ENCODE results near the gene HNMT. TPM values are rescaled to one million over a fixed set of nuclear protein-coding genes. Genes with fewer than 3 reads are reported as not detected.

HNMT gene
- total and polyA plus RNA-seq, 2 of the 13 experiments (the other 11 are each of a cell fraction or from before 2014, with no cell fraction given): 279 to 309 TPM

DNA sequence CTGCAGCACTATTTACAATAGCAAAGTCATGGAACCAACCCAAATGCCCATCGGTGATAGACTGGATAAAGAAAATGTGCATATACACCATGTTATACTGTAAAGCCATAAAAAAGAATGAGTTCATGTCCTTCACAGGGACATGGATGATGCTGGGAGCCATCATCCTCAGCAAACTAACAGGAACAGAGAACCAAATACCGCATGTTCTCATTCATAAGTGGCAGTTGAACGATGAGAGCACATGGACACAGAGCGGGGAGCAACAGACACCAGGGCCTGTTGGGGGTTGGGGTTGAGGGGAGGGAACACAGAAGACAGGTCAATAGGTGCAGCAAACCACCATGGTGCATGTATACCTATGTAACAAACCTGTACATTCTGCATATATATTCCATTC is 33.5 kb downstream of the HNMT start:
- Histone ChIP-seq H3K9ac (ENCODE audit: insufficient read depth, low read depth, low read length) (no peak overlapping the region), H3K79me2 (ENCODE audit: insufficient read depth, low read length) (peaks cover 6% of the 10 kb centered on the region), H3K4me1 (ENCODE audit: insufficient read depth, low read length) (no peaks in the 10 kb centered on the region), H2AFZ (ENCODE audit: low read length) (no peak overlapping the region), H3K4me2 (ENCODE audit: low read depth, low read length) (no peak overlapping the region), H3K36me3 (replicated peaks in 1 of 2; ENCODE audit: control insufficient read depth in 1 of 2, insufficient read depth in 2 of 2, low read length in 2 of 2) (peaks cover 14 to 42% of the 10 kb centered on the region in 2 experiments), H3K27ac (ENCODE audit: extremely low read length, insufficient read depth, low read length) (no peak overlapping the region), H4K20me1 (ENCODE audit: insufficient read depth, low read length) (0 out of 2 replicates have a peak, but pooled peaks cover 6% of the 10 kb centered on the region), H3K27me3 (ENCODE audit: control insufficient read depth in 1 of 2, insufficient read depth in 2 of 2, low read length in 2 of 2) (no peaks in the 10 kb centered on the region), H3K9me3 (ENCODE audit: low read length) (peaks cover 35% of the 10 kb centered on the region), H3K4me3 (replicated peaks in 1 of 3; ENCODE audit: insufficient read depth in 1 of 3, low read depth in 2 of 3, low read length in 3 of 3) (no peak overlapping the region)
- in situ Hi-C loops (cut with HindIII; ENCODE audit: extremely low pct_ligation_motif_present, low pct_unique_long_range_greater_than_20kb): no loop called here
- BruUV-seq (replicated peaks): no TSS peak
- FAIRE-seq (no peak), ATAC-seq (peak; percentile 62), DNase-seq (ENCODE audit: low spot score) (no peak)
- ChIA-PET POLR2A (interaction anchor here (1.2 kb wide), 1 partner anchor 19 kb away, joined by 3 read pairs; no protein-coding TSS in a partner anchor), CTCF (ENCODE audit: low intra/inter-chr PET ratio, low total read pairs) (no interaction called here)
- intact Hi-C loops (cut with micrococcal nuclease; ENCODE audit: unreplicated experiment): no loop called here
- WGBS (ENCODE audit: low lambda C conversion rate): 97% methylated on average over 4 of the region's 4 CpGs
- TF ChIP-seq, protein P1, sequence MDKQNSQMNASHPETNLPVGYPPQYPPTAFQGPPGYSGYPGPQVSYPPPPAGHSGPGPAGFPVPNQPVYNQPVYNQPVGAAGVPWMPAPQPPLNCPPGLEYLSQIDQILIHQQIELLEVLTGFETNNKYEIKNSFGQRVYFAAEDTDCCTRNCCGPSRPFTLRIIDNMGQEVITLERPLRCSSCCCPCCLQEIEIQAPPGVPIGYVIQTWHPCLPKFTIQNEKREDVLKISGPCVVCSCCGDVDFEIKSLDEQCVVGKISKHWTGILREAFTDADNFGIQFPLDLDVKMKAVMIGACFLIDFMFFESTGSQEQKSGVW (CRISPR knock-in tag; IDR thresholded peaks at IDR 0.05; ENCODE audit: borderline replicate concordance): no peak
- TF ChIP-seq GTF2F1 (IDR thresholded peaks at IDR 0.05; ENCODE audit: low read length): peak; percentile 66; the same call in 1 of the 2 replicates
- TF ChIP-seq, protein P2, sequence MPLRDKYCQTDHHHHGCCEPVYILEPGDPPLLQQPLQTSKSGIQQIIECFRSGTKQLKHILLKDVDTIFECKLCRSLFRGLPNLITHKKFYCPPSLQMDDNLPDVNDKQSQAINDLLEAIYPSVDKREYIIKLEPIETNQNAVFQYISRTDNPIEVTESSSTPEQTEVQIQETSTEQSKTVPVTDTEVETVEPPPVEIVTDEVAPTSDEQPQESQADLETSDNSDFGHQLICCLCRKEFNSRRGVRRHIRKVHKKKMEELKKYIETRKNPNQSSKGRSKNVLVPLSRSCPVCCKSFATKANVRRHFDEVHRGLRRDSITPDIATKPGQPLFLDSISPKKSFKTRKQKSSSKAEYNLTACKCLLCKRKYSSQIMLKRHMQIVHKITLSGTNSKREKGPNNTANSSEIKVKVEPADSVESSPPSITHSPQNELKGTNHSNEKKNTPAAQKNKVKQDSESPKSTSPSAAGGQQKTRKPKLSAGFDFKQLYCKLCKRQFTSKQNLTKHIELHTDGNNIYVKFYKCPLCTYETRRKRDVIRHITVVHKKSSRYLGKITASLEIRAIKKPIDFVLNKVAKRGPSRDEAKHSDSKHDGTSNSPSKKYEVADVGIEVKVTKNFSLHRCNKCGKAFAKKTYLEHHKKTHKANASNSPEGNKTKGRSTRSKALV (CRISPR knock-in tag; IDR thresholded peaks at IDR 0.05): no peak
- no peak for TF ChIP-seq ZNF564 (CRISPR knock-in tag; IDR thresholded peaks at IDR 0.05)
- no peak for TF ChIP-seq TAF15 (IDR thresholded peaks at IDR 0.05; ENCODE audit: low read depth, low read length, poor library complexity, severe bottlenecking)
- TF ChIP-seq, protein P3, sequence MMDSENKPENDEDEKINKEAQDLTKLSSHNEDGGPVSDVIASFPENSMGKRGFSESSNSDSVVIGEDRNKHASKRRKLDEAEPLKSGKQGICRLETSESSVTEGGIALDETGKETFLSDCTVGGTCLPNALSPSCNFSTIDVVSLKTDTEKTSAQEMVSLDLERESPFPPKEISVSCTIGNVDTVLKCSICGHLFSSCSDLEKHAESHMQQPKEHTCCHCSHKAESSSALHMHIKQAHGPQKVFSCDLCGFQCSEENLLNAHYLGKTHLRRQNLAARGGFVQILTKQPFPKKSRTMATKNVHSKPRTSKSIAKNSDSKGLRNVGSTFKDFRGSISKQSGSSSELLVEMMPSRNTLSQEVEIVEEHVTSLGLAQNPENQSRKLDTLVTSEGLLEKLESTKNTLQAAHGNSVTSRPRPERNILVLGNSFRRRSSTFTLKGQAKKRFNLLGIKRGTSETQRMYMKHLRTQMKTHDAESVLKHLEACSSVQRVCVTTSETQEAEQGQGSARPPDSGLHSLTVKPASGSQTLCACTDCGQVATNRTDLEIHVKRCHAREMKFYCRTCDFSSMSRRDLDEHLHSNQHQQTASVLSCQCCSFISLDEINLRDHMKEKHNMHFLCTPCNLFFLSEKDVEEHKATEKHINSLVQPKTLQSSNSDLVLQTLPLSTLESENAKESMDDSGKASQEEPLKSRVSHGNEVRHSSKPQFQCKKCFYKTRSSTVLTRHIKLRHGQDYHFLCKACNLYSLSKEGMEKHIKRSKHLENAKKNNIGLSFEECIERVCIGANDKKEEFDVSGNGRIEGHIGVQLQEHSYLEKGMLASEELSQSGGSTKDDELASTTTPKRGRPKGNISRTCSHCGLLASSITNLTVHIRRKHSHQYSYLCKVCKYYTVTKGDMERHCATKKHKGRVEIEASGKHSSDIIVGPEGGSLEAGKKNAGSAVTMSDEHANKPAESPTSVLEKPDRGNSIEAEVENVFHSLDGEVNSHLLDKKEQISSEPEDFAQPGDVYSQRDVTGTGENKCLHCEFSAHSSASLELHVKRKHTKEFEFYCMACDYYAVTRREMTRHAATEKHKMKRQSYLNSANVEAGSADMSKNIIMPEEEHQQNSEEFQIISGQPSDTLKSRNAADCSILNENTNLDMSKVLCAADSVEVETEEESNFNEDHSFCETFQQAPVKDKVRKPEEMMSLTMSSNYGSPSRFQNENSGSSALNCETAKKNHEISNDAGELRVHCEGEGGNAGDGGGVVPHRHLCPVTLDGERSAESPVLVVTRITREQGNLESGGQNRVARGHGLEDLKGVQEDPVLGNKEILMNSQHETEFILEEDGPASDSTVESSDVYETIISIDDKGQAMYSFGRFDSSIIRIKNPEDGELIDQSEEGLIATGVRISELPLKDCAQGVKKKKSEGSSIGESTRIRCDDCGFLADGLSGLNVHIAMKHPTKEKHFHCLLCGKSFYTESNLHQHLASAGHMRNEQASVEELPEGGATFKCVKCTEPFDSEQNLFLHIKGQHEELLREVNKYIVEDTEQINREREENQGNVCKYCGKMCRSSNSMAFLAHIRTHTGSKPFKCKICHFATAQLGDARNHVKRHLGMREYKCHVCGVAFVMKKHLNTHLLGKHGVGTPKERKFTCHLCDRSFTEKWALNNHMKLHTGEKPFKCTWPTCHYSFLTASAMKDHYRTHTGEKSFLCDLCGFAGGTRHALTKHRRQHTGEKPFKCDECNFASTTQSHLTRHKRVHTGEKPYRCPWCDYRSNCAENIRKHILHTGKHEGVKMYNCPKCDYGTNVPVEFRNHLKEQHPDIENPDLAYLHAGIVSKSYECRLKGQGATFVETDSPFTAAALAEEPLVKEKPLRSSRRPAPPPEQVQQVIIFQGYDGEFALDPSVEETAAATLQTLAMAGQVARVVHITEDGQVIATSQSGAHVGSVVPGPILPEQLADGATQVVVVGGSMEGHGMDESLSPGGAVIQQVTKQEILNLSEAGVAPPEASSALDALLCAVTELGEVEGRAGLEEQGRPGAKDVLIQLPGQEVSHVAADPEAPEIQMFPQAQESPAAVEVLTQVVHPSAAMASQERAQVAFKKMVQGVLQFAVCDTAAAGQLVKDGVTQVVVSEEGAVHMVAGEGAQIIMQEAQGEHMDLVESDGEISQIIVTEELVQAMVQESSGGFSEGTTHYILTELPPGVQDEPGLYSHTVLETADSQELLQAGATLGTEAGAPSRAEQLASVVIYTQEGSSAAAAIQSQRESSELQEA (CRISPR knock-in tag; IDR thresholded peaks at IDR 0.05; ENCODE audit: not compliant biosample characterization): no peak
- TF ChIP-seq, protein P4, sequence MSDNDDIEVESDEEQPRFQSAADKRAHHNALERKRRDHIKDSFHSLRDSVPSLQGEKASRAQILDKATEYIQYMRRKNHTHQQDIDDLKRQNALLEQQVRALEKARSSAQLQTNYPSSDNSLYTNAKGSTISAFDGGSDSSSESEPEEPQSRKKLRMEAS (IDR thresholded peaks at IDR 0.05): peak; percentile 58; the same call in 1 of the 2 replicates
- TF ChIP-seq, protein P5, sequence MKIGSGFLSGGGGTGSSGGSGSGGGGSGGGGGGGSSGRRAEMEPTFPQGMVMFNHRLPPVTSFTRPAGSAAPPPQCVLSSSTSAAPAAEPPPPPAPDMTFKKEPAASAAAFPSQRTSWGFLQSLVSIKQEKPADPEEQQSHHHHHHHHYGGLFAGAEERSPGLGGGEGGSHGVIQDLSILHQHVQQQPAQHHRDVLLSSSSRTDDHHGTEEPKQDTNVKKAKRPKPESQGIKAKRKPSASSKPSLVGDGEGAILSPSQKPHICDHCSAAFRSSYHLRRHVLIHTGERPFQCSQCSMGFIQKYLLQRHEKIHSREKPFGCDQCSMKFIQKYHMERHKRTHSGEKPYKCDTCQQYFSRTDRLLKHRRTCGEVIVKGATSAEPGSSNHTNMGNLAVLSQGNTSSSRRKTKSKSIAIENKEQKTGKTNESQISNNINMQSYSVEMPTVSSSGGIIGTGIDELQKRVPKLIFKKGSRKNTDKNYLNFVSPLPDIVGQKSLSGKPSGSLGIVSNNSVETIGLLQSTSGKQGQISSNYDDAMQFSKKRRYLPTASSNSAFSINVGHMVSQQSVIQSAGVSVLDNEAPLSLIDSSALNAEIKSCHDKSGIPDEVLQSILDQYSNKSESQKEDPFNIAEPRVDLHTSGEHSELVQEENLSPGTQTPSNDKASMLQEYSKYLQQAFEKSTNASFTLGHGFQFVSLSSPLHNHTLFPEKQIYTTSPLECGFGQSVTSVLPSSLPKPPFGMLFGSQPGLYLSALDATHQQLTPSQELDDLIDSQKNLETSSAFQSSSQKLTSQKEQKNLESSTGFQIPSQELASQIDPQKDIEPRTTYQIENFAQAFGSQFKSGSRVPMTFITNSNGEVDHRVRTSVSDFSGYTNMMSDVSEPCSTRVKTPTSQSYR (CRISPR knock-in tag; IDR thresholded peaks at IDR 0.05; ENCODE audit: borderline replicate concordance): peak; percentile 44; the same call in 1 of the 2 replicates
- TF ChIP-seq POLR2G (IDR thresholded peaks at IDR 0.05; ENCODE audit: low read depth, low read length): peak; percentile 47; the same call in 1 of the 2 replicates
- TF ChIP-seq KMT2A (CRISPR knock-in tag; IDR thresholded peaks at IDR 0.05): no peak

Data from HepG2 (cell line).